ENCODE data around the gene SNCAIP.

DNA sequence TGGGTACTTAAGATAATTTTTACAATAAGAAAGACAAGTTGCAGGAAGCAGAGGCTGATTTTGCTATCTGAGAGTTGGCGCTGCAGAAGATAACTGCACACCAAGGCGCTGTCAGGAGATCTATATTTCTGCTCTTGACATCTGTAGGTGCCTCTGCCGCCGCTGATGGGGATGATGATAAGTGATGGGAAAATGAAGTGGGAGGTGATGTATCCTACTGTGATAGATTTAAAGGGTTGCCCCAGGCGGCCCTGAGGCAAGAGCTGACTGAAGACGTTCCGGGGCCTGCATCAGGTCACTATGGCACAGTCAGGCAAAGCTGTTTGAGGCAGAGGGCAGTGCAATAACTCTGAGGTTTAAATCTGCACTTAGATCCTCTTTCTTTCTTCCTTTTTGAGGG, 78.1 kb downstream of the SNCAIP start:
- TF ChIP-seq CTCF (IDR thresholded peaks at IDR 0.05) (no peak), POLR2A (IDR thresholded peaks at IDR 0.05) (no peak)

Data from lower leg skin (tissue), 3 donors.